Measurements from ENCODE around the gene SLC25A3.
A peak's percentile ranks its signal among the peaks of the same experiment; 100 is the strongest.
"Not testable (repeated sequence)": the region's sequence is repeated elsewhere in the genome, so short reads cannot be mapped to it uniquely, and the experiment has no call there.

Gene SLC25A3

GRCh38 chr12:98594050-98594835 is 757 bp downstream of the SLC25A3 start:
- TF ChIP-seq CTCF (IDR thresholded peaks at IDR 0.05) = no peak
- DNase-seq (ENCODE audit: low spot score) = peak; percentile 80
- H3K27ac ChIP-seq = peak overlapping the region; percentile 93 to 98
- H3K4me3 ChIP-seq = peak overlapping the region; percentile 94

GRCh38 chr12:98595243-98595988 is 1.9 kb downstream of the SLC25A3 start:
- DNase-seq (ENCODE audit: low spot score) = no peak
- TF ChIP-seq CTCF (IDR thresholded peaks at IDR 0.05) = no peak
- H3K4me3 ChIP-seq = peak overlapping the region; percentile 94
- peak overlapping the region in 1 of 2 donors; percentile 6 for H3K27ac ChIP-seq

- not testable (repeated sequence) for H3K27ac ChIP-seq; DNase-seq (ENCODE audit: low spot score); H3K4me3 ChIP-seq
Measured at GRCh38 chr12:98597313-98597712, 3.8 kb downstream of the SLC25A3 start.

GRCh38 chr12:98601924-98602323 is 8.4 kb downstream of the SLC25A3 start:
- H3K27ac ChIP-seq = no peak overlapping the region
- no peak for TF ChIP-seq CTCF (IDR thresholded peaks at IDR 0.05)
- no peak overlapping the region for H3K4me3 ChIP-seq
- DNase-seq (ENCODE audit: low spot score) = no peak

- H3K27ac ChIP-seq = no peak overlapping the region
- TF ChIP-seq CTCF (IDR thresholded peaks at IDR 0.05) = no peak
Measured at GRCh38 chr12:98606359-98606988, 13.0 kb downstream of the SLC25A3 start.

GRCh38 chr12:98610596-98610995 is 17.1 kb downstream of the SLC25A3 start:
- no peak for DNase-seq (ENCODE audit: low spot score)
- TF ChIP-seq CTCF (IDR thresholded peaks at IDR 0.05) = no peak
- H3K4me3 ChIP-seq = no peak overlapping the region
- no peak overlapping the region for H3K27ac ChIP-seq

More at GRCh38 chr12:98606359-98606988, 13.0 kb downstream of the SLC25A3 start:
- H3K4me3 ChIP-seq = no peak overlapping the region
- no peak for DNase-seq (ENCODE audit: low spot score)

- TF ChIP-seq CTCF (IDR thresholded peaks at IDR 0.05) = no peak
- Histone ChIP-seq H3K4me3 (no peak overlapping the region), H3K27ac (no peak overlapping the region)
- DNase-seq (ENCODE audit: low spot score) = no peak
Measured at GRCh38 chr12:98612696-98613334, 19.3 kb downstream of the SLC25A3 start.
